Hematopoietic multipotent progenitor cell treated with erythropoietin and hydrocortisone succinate and interleukin-3 and kit ligand, for 8 days (in vitro differentiated cells): ENCODE measurements around the gene ZMYND8.

Source experiments
- DNase-seq: peaks from one replicate; pipeline ENCODE4 v3.0.0-alpha.2; 2015

Gene ZMYND8

GRCh38 chr20:47332381-47333206 lies 23.9 kb downstream of the ZMYND8 start:
- no peak for DNase-seq

GRCh38 chr20:47330933-47331708 lies 25.4 kb downstream of the ZMYND8 start:
- peak; percentile 91 for DNase-seq

DNA sequence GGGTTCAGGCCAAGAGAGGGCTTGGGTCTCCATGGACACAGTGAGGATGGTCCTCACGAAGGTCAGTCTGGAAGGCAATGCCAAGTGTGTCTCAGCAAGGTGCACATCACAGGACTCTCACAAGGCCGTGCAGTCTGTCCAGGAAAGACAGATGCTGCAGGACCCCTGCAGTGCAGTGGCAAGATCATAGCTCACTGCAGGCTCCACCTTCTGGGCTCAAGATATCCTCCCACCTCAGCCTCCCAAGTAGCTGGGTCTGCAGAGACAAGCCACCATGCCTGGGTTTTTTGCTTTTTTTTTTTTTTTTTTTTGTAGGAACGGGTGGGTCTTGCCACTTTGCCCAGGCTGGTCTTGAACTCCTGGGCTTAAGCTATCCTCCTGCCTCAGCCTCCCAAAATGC lies 26.4 kb downstream of the ZMYND8 start:
- DNase-seq = no peak

DNA sequence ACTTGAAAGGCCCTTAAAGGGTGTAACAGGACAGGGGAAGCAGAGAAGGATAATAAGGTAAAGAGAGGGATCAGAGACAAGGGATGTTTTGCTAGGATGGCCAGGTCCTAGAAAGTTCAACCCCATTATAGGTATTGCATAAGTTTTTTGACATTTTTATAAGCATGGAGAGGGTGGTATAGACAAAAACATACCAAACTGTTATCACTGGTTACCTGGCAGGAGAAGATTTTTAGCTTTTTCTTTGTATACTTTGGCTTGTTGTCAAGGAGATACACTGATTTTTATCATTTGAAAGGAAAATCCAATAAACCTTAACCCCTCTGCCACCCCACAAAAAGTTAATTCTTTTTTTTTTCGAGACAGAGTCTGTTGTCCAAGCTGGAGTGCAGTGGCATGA lies 28.4 kb downstream of the ZMYND8 start:
- no peak for DNase-seq

DNA sequence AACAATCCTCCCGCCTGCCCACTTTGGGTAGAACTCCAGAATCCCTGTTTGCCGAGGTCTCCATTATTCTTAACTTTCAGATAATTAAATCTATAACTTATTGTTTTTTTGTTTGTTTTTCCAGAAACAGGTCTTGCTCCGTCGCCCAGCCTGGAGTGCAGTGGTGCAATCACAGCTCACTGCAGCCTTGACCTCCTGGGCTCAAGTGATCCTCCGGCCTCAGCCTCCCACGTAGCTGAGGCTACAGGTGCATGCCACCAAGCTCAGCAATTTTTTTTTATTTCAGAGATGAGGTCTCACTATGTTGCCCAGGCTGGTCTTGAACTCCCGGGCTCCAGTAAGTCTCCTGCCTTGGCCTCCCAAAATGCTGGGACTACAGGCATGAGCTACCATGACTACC lies 28.8 kb downstream of the ZMYND8 start:
- DNase-seq = no peak

- no peak for DNase-seq
Measured at GRCh38 chr20:47326658-47327268, 29.7 kb downstream of the ZMYND8 start.

DNA sequence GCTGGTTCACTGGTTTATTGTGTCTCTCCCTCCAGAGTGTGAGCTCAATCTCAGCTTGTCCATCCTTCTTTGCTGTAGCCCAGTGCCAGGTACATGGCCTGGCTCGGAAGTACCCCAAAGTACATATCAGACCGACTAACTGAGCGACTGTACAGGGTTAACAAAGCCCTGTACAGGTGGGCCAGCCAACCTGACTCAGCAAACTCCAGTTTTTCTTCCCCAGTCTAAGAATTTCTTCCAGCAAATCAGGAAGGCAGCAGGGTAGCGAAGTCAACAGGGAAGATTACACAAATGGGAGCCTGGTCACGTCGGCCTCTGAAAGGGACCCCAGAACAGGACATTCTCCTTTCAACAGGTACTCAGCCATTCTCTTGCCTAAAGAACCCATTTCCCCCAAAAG lies 31.3 kb downstream of the ZMYND8 start:
- no peak for DNase-seq

GRCh38 chr20:47320990-47321805 lies 35.3 kb downstream of the ZMYND8 start:
- no peak for DNase-seq

GRCh38 chr20:47319517-47320252 lies 36.8 kb downstream of the ZMYND8 start:
- no peak for DNase-seq

- DNase-seq = peak; percentile 72
Measured at GRCh38 chr20:47318586-47319516, 37.6 kb downstream of the ZMYND8 start.

GRCh38 chr20:47318027-47318585 lies 38.4 kb downstream of the ZMYND8 start:
- DNase-seq = peak; percentile 20

DNA sequence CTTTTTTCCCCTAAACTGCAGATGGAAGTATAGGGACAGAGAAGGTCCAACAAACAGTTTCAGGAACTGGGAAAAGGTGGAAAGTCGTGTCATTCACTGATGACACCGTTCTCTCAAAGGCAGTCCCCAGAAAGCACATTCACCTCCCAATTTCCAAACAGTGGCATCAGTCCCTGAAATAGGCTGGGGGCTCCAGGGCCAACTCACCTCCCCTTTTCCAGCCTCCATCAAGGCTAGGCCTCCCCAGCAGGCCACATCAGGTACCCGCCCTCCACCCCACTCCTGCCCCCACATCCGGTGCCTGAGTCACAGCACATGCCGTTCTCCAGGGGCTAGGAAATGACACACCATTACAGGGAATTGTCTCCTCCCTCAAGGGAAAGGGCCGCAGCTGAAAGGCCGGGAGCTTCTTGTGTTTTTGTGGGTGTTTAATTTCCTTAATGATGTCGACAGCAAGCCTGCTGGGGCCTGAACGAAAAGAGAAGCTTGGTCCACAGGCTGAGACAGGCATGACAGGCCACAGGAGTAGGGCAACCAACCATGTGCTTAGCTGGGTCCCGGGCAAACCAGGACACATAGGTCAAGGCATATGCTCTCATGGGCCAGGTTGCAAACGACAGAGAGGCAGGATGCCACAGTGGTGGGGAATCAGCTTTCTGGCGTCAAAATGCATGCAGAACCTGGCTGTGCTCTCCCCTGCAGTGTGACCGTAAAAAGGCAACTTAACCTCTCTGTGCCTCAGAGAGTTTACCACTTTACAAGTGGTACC lies 39.2 kb downstream of the ZMYND8 start:
- DNase-seq = peak; percentile 86

DNA sequence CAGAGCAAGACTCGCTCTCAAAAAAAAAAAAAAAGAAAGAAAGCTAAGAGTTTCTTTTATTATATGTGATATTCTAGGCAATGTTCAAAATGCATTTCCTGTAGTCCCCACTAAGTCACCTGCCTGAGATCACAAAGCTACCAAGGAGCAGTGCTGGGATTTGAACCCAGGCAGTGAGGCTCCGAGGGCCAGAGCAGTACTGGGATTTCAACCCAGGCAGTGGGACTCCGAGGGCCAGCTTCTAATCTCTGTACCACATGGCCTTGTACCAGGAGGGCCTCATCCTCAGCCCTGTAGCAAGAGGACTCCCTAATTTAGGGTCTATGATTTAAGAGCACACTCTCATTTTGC lies 39.7 kb downstream of the ZMYND8 start:
- no peak for DNase-seq

GRCh38 chr20:47315339-47316056 lies 41.0 kb downstream of the ZMYND8 start:
- DNase-seq = peak; percentile 62

DNA sequence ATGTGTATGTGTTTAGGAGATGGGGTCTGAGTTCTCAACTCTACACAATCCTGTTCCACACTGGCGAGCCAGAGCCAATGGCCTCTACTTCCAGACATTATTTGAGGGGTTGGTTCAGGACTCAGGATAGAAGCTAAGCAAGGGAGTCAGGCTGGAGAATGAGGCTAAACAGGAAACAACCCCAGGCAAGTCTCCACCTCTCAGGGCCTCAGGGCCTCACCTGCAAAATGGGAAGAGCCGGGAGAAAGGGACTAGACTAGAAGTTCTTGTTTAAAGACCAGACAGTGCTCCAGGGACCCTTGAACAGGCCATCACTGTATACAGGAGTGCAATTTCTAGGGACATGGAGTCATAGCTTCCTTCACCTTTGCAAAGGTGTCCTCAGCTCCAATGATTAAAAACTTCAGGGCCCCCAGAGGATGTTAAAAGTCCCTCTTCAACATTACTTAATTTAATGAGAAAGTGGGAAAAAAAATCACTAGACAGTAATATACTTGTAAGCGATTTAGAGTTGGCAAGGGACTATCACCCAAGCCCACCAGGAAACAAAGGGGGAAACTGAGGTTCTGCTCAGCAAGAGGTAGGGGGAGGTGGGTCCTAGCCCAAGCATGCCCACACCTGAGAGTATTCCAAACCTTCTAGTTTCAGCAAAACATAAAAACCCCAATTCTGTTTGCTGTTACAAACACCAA lies 41.7 kb downstream of the ZMYND8 start:
- DNase-seq = no peak

DNA sequence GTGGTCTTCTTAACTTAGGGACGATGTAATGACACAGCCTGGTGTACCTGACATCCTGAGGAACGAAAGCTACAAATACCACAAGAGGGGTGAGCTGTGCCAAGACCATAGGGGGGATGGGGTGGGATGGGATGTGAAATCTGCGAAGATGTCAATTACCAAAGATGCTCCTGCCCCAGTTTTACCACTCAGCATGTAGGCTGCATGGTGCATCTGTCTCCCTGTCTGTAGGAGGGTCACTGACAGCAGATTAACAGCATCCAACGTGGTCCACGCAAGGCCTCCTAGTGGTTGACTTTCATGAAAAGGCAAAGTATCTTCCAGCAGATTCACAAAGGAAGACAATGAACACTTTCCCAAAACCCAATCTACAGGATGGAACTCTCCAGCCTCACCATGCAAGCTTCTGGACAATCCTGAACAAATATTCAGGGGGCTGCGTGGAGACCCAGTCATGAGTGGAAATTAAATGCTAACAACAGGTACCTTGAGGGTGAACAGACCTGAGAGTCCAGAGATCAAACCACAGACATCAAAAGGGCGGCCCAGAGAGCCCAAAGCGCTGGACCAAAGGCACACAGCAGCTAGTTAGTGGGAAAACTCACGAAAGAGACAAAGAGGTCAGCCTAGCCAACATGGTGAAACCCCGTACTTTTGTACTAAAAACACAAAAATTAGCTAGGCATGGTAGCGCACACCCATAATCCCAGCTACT lies 44.4 kb downstream of the ZMYND8 start:
- DNase-seq = no peak

GRCh38 chr20:47311211-47311610 lies 45.3 kb downstream of the ZMYND8 start:
- DNase-seq = no peak

- no peak for DNase-seq
Measured at GRCh38 chr20:47310729-47311128, 45.8 kb downstream of the ZMYND8 start.
